ENCODE data around the gene GRM1. TPM values are rescaled to one million over a fixed set of nuclear protein-coding genes. Genes with fewer than 3 reads are reported as not detected.

GRM1 gene
- total and polyA plus RNA-seq, 3 donors from 2014 or later = 1.3 to 5.6 (median 2.0) TPM

GRCh38 chr6:146287691-146288369, 259.0 kb downstream of the GRM1 start:
- Histone ChIP-seq H3K9me3 (no peaks in the 10 kb centered on the region), H3K36me3 (ENCODE audit: low read depth, missing control alignments) (no peaks in the 10 kb centered on the region), H3K27ac (no peak overlapping the region), H3K4me3 (no peak overlapping the region), H3K4me1 (no peaks in the 10 kb centered on the region), H3K27me3 (no peaks in the 10 kb centered on the region)
- intact Hi-C loops (cut with DNase I; ENCODE audit: low total_unique reads) = no loop called here
- no peak for DNase-seq
- TF ChIP-seq POLR2A (IDR thresholded peaks at IDR 0.05) (no peak), CTCF (IDR thresholded peaks at IDR 0.05) (no peak)
- 84 to 86% methylated on average over 1 of the region's 1 CpG for WGBS, 2 donors

- TF ChIP-seq CTCF (IDR thresholded peaks at IDR 0.05) (no peak), POLR2A (IDR thresholded peaks at IDR 0.05) (no peak)
- no peaks in the 10 kb centered on the region for H3K4me1 ChIP-seq
- H3K9me3 ChIP-seq = no peaks in the 10 kb centered on the region
- no peak overlapping the region for H3K4me3 ChIP-seq
- no peaks in the 10 kb centered on the region for H3K36me3 ChIP-seq (ENCODE audit: low read depth, missing control alignments)
- intact Hi-C loops (cut with DNase I; ENCODE audit: low total_unique reads) = no loop called here
- DNase-seq = no peak
- H3K27me3 ChIP-seq = no peaks in the 10 kb centered on the region
- H3K27ac ChIP-seq = no peak overlapping the region
- 83 to 84% methylated on average over 5 of the region's 5 CpGs for whole genome bisulfite sequencing, 2 donors
Observed at GRCh38 chr6:146289816-146290588, 261.1 kb downstream of the GRM1 start.

GRCh38 chr6:146290589-146290901, 261.7 kb downstream of the GRM1 start:
- Histone ChIP-seq H3K36me3 (ENCODE audit: low read depth, missing control alignments) (no peaks in the 10 kb centered on the region), H3K9me3 (no peaks in the 10 kb centered on the region), H3K27ac (no peak overlapping the region), H3K4me3 (no peak overlapping the region), H3K27me3 (no peaks in the 10 kb centered on the region), H3K4me1 (no peaks in the 10 kb centered on the region)
- intact Hi-C loops (cut with DNase I; ENCODE audit: low total_unique reads) = no loop called here
- 83 to 86% methylated on average over 2 of the region's 2 CpGs for WGBS, 2 donors
- DNase-seq = no peak
- no peak for TF ChIP-seq POLR2A (IDR thresholded peaks at IDR 0.05)
- no peak for TF ChIP-seq CTCF (IDR thresholded peaks at IDR 0.05)

- Histone ChIP-seq H3K4me3 (no peak overlapping the region), H3K9me3 (no peaks in the 10 kb centered on the region), H3K27ac (no peak overlapping the region), H3K4me1 (no peaks in the 10 kb centered on the region), H3K36me3 (ENCODE audit: low read depth, missing control alignments) (no peaks in the 10 kb centered on the region), H3K27me3 (no peaks in the 10 kb centered on the region)
- intact Hi-C loops (cut with DNase I; ENCODE audit: low total_unique reads) = no loop called here
- 74 to 83% methylated on average over 1 of the region's 1 CpG for WGBS, 2 donors
- TF ChIP-seq CTCF (IDR thresholded peaks at IDR 0.05) (no peak), POLR2A (IDR thresholded peaks at IDR 0.05) (no peak)
- DNase-seq = no peak
Observed at GRCh38 chr6:146292506-146292905, 263.6 kb downstream of the GRM1 start.
